Common myeloid progenitor, CD34-positive (primary cell): ENCODE data around the gene CADM4.
"Not testable (repeated sequence)": the region's sequence is repeated elsewhere in the genome, so short reads cannot be mapped to it uniquely, and the experiment has no call there.

Experiments
- CTCF ChIA-PET: fragments of 350-600 bp; sonication (Branson Sonifier 250); formaldehyde crosslinking; loops from one replicate; lab custom pipeline; 2021; ENCODE audit warnings: antibody characterized with exemption; lab: Charles Lee
- POLR2A ChIA-PET: fragments of 350-600 bp; sonication (Branson Sonifier 250); formaldehyde crosslinking; loops from one replicate; lab custom pipeline; 2021; ENCODE audit warnings: antibody characterized with exemption; lab: Charles Lee
- DNase-seq, 3 donors: peaks; one replicate each; pipeline versions ENCODE4 v3.0.0 to v3.0.0-alpha.2; 2013
- H3K27ac ChIP-seq, 2 experiments: 1 replicate in 1 of 2; 2 replicates in 1 of 2; pipeline ENCODE4 v1.7.0; 2013; ENCODE audit warnings: inconsistent platforms in 2 of 2, low read length in 2 of 2, mild to moderate bottlenecking in 2 of 2, low read depth in 1 of 2, moderate library complexity in 1 of 2; ENCODE audit not compliant: severe bottlenecking in 2 of 2, insufficient read depth in 1 of 2, poor library complexity in 1 of 2
- H3K27me3 ChIP-seq, 5 experiments: replicated peaks in 2 of 5; 1 replicate in 3 of 5; 2 replicates in 2 of 5; pipeline versions ENCODE4 v1.6.1 to v1.7.0; 2013; ENCODE audit warnings: low read length in 4 of 5, mild to moderate bottlenecking in 2 of 5, moderate library complexity in 2 of 5, inconsistent platforms in 1 of 5; ENCODE audit not compliant: insufficient read depth in 5 of 5, control insufficient read depth in 4 of 5
- H3K36me3 ChIP-seq, 4 experiments: 1 replicate in 2 of 4; 2 replicates in 2 of 4; pipeline versions ENCODE4 v1.6.1 to v1.7.0; 2013; ENCODE audit warnings: low read length in 3 of 4, control low read depth in 1 of 4, mild to moderate bottlenecking in 1 of 4; ENCODE audit not compliant: control insufficient read depth in 4 of 4, insufficient read depth in 4 of 4
- H3K4me1 ChIP-seq, 4 experiments: 1 replicate in 3 of 4; 2 replicates in 1 of 4; pipeline versions ENCODE4 v1.6.1 to v1.7.1; 2013; ENCODE audit warnings: low read length in 3 of 4, mild to moderate bottlenecking in 3 of 4, control low read depth in 1 of 4, inconsistent platforms in 1 of 4, moderate library complexity in 1 of 4; ENCODE audit not compliant: control insufficient read depth in 4 of 4, insufficient read depth in 4 of 4; ENCODE audit errors: control extremely low read depth in 1 of 4
- H3K4me3 ChIP-seq, 7 experiments: 1 replicate in 4 of 7; 2 replicates in 3 of 7; pipeline versions ENCODE4 v1.5.1 to v1.7.0; 2013; ENCODE audit warnings: mild to moderate bottlenecking in 7 of 7, low read length in 6 of 7, moderate library complexity in 6 of 7, inconsistent platforms in 2 of 7, low read depth in 2 of 7, control low read depth in 1 of 7; ENCODE audit not compliant: insufficient read depth in 4 of 7, control insufficient read depth in 1 of 7; ENCODE audit errors: extremely low read depth in 1 of 7
- H3K9me3 ChIP-seq, 5 experiments: 1 replicate in 4 of 5; 2 replicates in 1 of 5; pipeline versions ENCODE4 v1.6.1 to v1.7.1; 2013; ENCODE audit warnings: low read length in 4 of 5, mild to moderate bottlenecking in 2 of 5, inconsistent platforms in 1 of 5, low read depth in 1 of 5, moderate library complexity in 1 of 5; ENCODE audit not compliant: control insufficient read depth in 4 of 5, insufficient read depth in 2 of 5; ENCODE audit errors: control extremely low read depth in 1 of 5
- WGBS: methylation state at CpG from one replicate; pipeline ENCODE4 v1.1.5; 2013; ENCODE audit not compliant: insufficient coverage; 5-methylcytosine and 5-hydroxymethylcytosine counted together

CADM4 gene

GRCh38 chr19:43606569-43607229, 33.0 kb downstream of the CADM4 start:
- Histone ChIP-seq H3K9me3 (no peaks in the 10 kb centered on the region), H3K4me3 (peak overlapping the region in 1 of 7 experiments; percentile 67), H3K4me1 (peaks cover 3 to 15% (median 11%) of the 10 kb centered on the region in 4 experiments), H3K36me3 (peaks cover 3 to 42% (median 20%) of the 10 kb centered on the region in 4 experiments), H3K27ac (peak overlapping the region in 1 of 2 experiments; percentile 49), H3K27me3 (no peaks in the 10 kb centered on the region)
- no peak for DNase-seq
- 98% methylated on average over 6 of the region's 7 CpGs for WGBS
- ChIA-PET CTCF (interaction anchor here (0.8 to 3.0 kb wide), 2 partner anchors 9 kb away, joined by 3 to 10 read pairs; no protein-coding TSS in a partner anchor), POLR2A (no interaction called here)

DNA sequence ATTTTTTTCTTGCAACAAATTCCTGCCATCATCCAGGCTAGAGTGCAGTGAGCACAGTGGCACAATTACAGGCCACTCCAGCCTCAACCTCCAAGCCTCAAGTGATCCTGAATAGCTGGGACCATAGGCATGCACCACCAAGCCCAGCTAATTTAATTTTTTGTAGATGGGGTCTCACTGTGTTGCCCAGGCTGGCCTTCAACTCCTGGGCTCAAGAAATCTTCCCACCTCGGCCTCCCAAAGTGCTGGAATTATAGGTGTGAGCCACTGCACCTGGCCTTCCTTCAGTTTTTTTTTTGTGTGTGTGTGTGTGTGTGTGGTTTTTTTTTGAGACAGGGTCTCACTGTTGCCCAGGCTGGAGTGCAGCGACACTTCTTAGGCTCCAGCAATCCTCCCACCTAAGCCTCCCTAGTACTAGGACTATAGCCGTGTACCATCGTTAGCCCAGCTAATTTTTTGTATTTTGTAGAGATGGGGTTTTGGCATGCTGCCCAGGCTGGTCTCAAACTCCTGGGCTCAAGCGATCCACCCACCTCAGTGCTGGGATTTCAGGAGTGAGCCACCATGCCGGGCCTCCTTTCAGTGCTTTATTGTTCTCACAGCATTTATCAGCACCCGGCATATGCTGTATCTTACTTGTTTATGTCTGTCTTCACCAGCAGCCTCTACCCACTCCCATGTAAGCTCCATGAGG, 33.6 kb downstream of the CADM4 start:
- Histone ChIP-seq H3K4me1 (peaks cover 3 to 15% (median 11%) of the 10 kb centered on the region in 4 experiments), H3K36me3 (peaks cover 3 to 44% (median 20%) of the 10 kb centered on the region in 4 experiments), H3K27me3 (no peaks in the 10 kb centered on the region), H3K9me3 (no peaks in the 10 kb centered on the region), H3K27ac (no peak overlapping the region), H3K4me3 (no peak overlapping the region)
- WGBS = 92% methylated on average over 2 of the region's 7 CpGs
- ChIA-PET POLR2A (no interaction called here), CTCF (interaction anchor here (0.8 to 3.0 kb wide), 5 partner anchors 8 to 46 kb away, joined by 3 to 10 read pairs (median 3); no protein-coding TSS in a partner anchor)
- no peak for DNase-seq

GRCh38 chr19:43600326-43600725, 39.3 kb downstream of the CADM4 start:
- Histone ChIP-seq H3K27ac (peak overlapping the region in 1 of 2 experiments; percentile 0), H3K36me3 (peaks cover 2 to 49% (median 30%) of the 10 kb centered on the region in 4 experiments), H3K4me1 (peaks cover 23 to 31% (median 27%) of the 10 kb centered on the region in 4 experiments)
- H3K9me3 ChIP-seq, H3K27me3 ChIP-seq, H3K4me3 ChIP-seq, DNase-seq, POLR2A ChIA-PET: not testable (repeated sequence)
- CTCF ChIA-PET = interaction anchor here (0.6 to 14.7 kb wide), 7 partner anchors 26 to 188 kb away, joined by 3 to 247 read pairs (median 3); no protein-coding TSS in a partner anchor
- 97% methylated on average over 3 of the region's 5 CpGs for WGBS

DNA sequence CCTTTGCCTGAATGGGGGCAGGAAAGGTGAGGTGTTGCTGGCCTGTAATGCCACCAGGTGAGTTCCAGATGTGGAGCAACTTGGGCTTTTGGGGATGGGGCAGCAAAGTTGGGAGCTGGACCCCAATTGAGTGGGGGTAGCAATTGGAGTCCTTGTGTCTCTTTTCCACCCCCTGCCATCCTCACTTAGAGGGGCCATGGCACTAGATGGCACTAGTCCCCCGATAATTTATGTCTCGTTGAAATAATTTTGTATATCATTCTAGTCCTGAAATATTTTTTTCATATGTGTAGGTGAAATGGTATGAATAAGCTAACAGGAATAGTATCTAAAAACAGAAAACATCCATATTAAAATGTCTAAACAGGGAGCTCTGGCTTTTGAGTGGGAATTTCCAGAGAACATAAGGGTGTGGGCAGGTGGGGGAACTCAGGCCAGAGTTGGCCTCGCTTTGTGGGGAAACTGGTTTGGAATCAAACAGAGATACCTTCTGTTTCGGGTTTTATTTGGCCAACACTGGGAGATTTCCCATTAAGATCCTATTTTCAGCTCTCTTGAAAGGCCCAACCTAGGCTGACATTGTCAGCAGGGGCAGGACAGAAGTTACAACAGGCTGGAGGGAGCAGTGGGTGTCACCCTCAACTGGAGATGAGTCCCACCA, 39.9 kb downstream of the CADM4 start:
- no peak overlapping the region for H3K4me3 ChIP-seq
- ChIA-PET POLR2A (no interaction called here), CTCF (interaction anchor here (0.6 to 14.7 kb wide), 8 partner anchors 27 to 189 kb away, joined by 3 to 247 read pairs (median 3); no protein-coding TSS in a partner anchor)
- H3K9me3 ChIP-seq = no peaks in the 10 kb centered on the region
- WGBS = 100% methylated on average over 2 of the region's 4 CpGs
- no peak overlapping the region for H3K27ac ChIP-seq
- no peak for DNase-seq
- no peaks in the 10 kb centered on the region for H3K27me3 ChIP-seq
- peaks cover 23 to 36% (median 32%) of the 10 kb centered on the region in 4 experiments for H3K4me1 ChIP-seq
- H3K36me3 ChIP-seq = peaks cover 2 to 45% (median 30%) of the 10 kb centered on the region in 4 experiments

- CTCF ChIA-PET = interaction anchor here (1.0 to 14.7 kb wide), 6 partner anchors 8 to 127 kb away, joined by 3 to 247 read pairs (median 4); no protein-coding TSS in a partner anchor
- H3K36me3 ChIP-seq = peaks cover 2 to 44% (median 28%) of the 10 kb centered on the region in 4 experiments
- peaks cover 23 to 43% (median 36%) of the 10 kb centered on the region in 4 experiments for H3K4me1 ChIP-seq
- no peak for DNase-seq
- H3K9me3 ChIP-seq = no peaks in the 10 kb centered on the region
- POLR2A ChIA-PET = interaction anchor here (1.0 kb wide), 1 partner anchor 95 kb away, joined by 3 read pairs; no protein-coding TSS in a partner anchor
- H3K27ac ChIP-seq = peak overlapping the region in 1 of 2 experiments; percentile 100
- WGBS = 96% methylated on average over 18 of the region's 19 CpGs
- peak overlapping the region in 1 of 7 experiments; percentile 86 for H3K4me3 ChIP-seq
- no peaks in the 10 kb centered on the region for H3K27me3 ChIP-seq
Observed at GRCh38 chr19:43598445-43599240, 41.0 kb downstream of the CADM4 start.

DNA sequence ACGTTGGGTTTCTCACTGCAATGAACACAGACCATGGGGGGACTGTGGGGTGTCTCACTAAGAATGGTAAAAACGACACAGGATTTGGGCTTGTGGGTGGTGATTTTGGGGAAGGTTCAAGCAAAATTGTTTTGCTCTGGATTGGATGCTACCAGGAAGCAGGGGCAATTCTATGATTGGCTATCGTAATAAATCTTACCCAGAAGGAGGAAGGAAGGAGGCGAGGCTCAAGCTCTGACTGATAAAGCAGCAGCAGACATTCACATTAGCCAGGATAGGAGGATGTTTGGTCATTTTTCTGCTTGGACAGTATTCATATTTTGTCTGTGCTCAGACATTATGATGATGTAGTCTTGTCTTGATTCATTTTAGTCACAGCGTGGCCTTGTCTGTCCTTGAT, 41.8 kb downstream of the CADM4 start:
- H3K9me3 ChIP-seq = no peaks in the 10 kb centered on the region
- WGBS = 17% methylated on average over 3 of the region's 5 CpGs
- peaks cover 23 to 43% (median 36%) of the 10 kb centered on the region in 4 experiments for H3K4me1 ChIP-seq
- H3K36me3 ChIP-seq = peaks cover 2 to 49% (median 34%) of the 10 kb centered on the region in 4 experiments
- ChIA-PET POLR2A (interaction anchor here (1.0 kb wide), 1 partner anchor 94 kb away, joined by 3 read pairs; no protein-coding TSS in a partner anchor), CTCF (interaction anchor here (0.9 to 14.7 kb wide), 8 partner anchors 7 to 128 kb away, joined by 3 to 247 read pairs (median 4); no protein-coding TSS in a partner anchor)
- peak overlapping the region in 1 of 2 experiments; percentile 100 for H3K27ac ChIP-seq
- H3K4me3 ChIP-seq = peak overlapping the region in 6 of 7 experiments; percentile 83 to 98 (median 89)
- H3K27me3 ChIP-seq = no peaks in the 10 kb centered on the region
- peak in 2 of 3 donors; percentile 54 to 58 for DNase-seq
